ENCODE results near the gene PTPRQ. TPM values are rescaled to one million over a fixed set of nuclear protein-coding genes. Genes with fewer than 3 reads are reported as not detected.
A peak's percentile ranks its signal among the peaks of the same experiment; 100 is the strongest.

Gene PTPRQ
- polyA plus RNA-seq, 1 of the 3 experiments (the other 2 are of a cell fraction), result 0.46 TPM

DNA sequence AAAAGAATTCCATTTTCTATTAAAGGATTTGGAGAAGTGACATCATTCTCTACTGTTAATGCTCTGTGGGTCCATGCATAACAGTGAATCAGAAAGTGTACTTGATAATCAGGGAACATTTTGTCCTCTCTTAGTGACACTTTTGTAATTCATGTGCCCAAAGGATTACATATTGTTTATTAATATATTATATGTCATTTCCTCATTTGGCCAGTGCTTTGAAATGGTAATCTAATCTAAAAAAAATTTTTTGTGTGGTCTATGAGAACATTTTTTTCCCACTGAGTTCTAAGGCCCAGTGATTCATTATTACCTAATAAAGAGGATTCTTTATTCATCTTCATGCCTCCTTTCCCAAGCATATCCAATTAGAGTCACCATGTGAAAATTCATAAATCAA is 183.7 kb downstream of the PTPRQ start:
- no peak for DNase-seq
- TF ChIP-seq EP300 (IDR thresholded peaks at IDR 0.05; ENCODE audit: borderline replicate concordance in 1 of 2, low read depth in 1 of 2, low read length in 1 of 2) (peak in 1 of 2 experiments; percentile 63; a peak in 1 of 4 replicates), MEF2A (IDR thresholded peaks at IDR 0.05; ENCODE audit: borderline replicate concordance, low read depth) (0 out of 2 replicates have a peak, but pooled peaks have one; percentile 25), FOSL2 (IDR thresholded peaks at IDR 0.05; ENCODE audit: borderline replicate concordance, low read depth) (peak; percentile 53), RAD21 (IDR thresholded peaks at IDR 0.05; ENCODE audit: low read length) (no peak), TCF12 (IDR thresholded peaks at IDR 0.05) (peak; percentile 38; the same call in 1 of the 2 replicates), FOXM1 (IDR thresholded peaks at IDR 0.05; ENCODE audit: low read depth) (no peak), JUND (IDR thresholded peaks at IDR 0.05) (0 out of 2 replicates have a peak, but pooled peaks have one; percentile 27)
- TF ChIP-seq, protein P1, sequence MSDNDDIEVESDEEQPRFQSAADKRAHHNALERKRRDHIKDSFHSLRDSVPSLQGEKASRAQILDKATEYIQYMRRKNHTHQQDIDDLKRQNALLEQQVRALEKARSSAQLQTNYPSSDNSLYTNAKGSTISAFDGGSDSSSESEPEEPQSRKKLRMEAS (IDR thresholded peaks at IDR 0.05; ENCODE audit: low read depth), result no peak
- TF ChIP-seq, protein P2, sequence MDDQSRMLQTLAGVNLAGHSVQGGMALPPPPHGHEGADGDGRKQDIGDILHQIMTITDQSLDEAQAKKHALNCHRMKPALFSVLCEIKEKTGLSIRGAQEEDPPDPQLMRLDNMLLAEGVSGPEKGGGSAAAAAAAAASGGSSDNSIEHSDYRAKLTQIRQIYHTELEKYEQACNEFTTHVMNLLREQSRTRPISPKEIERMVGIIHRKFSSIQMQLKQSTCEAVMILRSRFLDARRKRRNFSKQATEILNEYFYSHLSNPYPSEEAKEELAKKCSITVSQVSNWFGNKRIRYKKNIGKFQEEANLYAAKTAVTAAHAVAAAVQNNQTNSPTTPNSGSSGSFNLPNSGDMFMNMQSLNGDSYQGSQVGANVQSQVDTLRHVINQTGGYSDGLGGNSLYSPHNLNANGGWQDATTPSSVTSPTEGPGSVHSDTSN (IDR thresholded peaks at IDR 0.05), result peak; percentile 42; the same call in 1 of the 2 replicates
- no peaks in the 10 kb centered on the region for H4K20me1 ChIP-seq (ENCODE audit: insufficient read depth)
- H3K27me3 ChIP-seq (ENCODE audit: insufficient read depth), result no peaks in the 10 kb centered on the region
- no peaks in the 10 kb centered on the region for H3K9me2 ChIP-seq
- no peaks in the 10 kb centered on the region for H3K79me2 ChIP-seq (ENCODE audit: insufficient read depth)
- H2AFZ ChIP-seq (ENCODE audit: low read depth), result peak overlapping the region; percentile 53; the same call in 1 of the 2 replicates
- peak overlapping the region in 1 of 2 experiments; percentile 62; a peak in 2 of 4 replicates for H3K27ac ChIP-seq (ENCODE audit: low read depth in 2 of 2, low read length in 1 of 2)
- POLR2A ChIA-PET, result no interaction called here
- H3K9me3 ChIP-seq, result no peaks in the 10 kb centered on the region
- H3F3A ChIP-seq (replicated peaks; ENCODE audit: insufficient read depth), result peaks cover 11% of the 10 kb centered on the region
- H3K4me2 ChIP-seq, result no peak overlapping the region
- peaks cover 0 to 3% of the 10 kb centered on the region in 2 experiments; a peak in 1 of 4 replicates for H3K4me1 ChIP-seq (ENCODE audit: control insufficient read depth in 1 of 2, insufficient read depth in 2 of 2, low read depth in 1 of 2, low read length in 1 of 2)
- no peak overlapping the region for H3K4me3 ChIP-seq (ENCODE audit: low read depth in 2 of 2, low read length in 1 of 2)
- H3K36me3 ChIP-seq (replicated peaks in 1 of 2; ENCODE audit: control insufficient read depth in 1 of 2, insufficient read depth in 2 of 2, low read length in 1 of 2), result no peaks in the 10 kb centered on the region
- CTCF ChIA-PET, result no interaction called here
- H3K9ac ChIP-seq, result no peak overlapping the region

DNA sequence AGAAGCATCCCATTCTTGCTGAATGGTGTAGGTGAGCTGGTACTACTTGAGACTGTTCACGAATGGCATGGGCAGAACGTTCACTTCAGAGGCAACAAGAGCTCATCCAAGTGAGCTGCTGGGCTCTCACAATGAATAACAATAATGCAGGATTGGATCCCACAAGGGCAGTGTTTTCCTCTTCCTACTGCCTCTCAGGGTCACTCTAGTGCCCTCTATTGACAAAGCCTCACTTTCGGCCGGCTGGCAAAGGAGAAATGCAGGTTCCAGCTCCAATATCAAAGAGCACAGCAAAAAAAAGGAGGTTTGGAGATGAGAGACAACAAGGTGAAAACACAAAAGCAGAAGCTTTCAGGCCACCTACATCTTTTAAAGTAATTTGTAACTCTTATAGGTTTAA is 188.8 kb downstream of the PTPRQ start:
- Histone ChIP-seq H2AFZ (ENCODE audit: low read depth) (peak overlapping the region; percentile 72; the same call in 1 of the 2 replicates), H3K9me2 (no peaks in the 10 kb centered on the region), H3K4me2 (no peak overlapping the region), H3K36me3 (replicated peaks in 1 of 2; ENCODE audit: control insufficient read depth in 1 of 2, insufficient read depth in 2 of 2, low read length in 1 of 2) (no peaks in the 10 kb centered on the region), H3K27ac (ENCODE audit: low read depth in 2 of 2, low read length in 1 of 2) (no peak overlapping the region), H3K4me3 (ENCODE audit: low read depth in 2 of 2, low read length in 1 of 2) (peak overlapping the region in 1 of 2 experiments; percentile 34; a peak in 1 of 4 replicates), H3F3A (replicated peaks; ENCODE audit: insufficient read depth) (peaks cover 6% of the 10 kb centered on the region), H3K79me2 (ENCODE audit: insufficient read depth) (no peaks in the 10 kb centered on the region), H4K20me1 (ENCODE audit: insufficient read depth) (no peaks in the 10 kb centered on the region), H3K9ac (no peak overlapping the region), H3K27me3 (ENCODE audit: insufficient read depth) (no peaks in the 10 kb centered on the region; the same call in 1 of the 2 replicates), H3K4me1 (ENCODE audit: control insufficient read depth in 1 of 2, insufficient read depth in 2 of 2, low read depth in 1 of 2, low read length in 1 of 2) (peaks cover 0 to 3% of the 10 kb centered on the region in 2 experiments; a peak in 1 of 4 replicates), H3K9me3 (no peaks in the 10 kb centered on the region)
- 13% methylated on average over 4 of the region's 4 CpGs for WGBS (ENCODE audit: low lambda C conversion rate)
- POLR2A ChIA-PET, result no interaction called here
- peak; percentile 5 for DNase-seq
- CTCF ChIA-PET, result interaction anchor here (0.9 to 1.9 kb wide), 4 partner anchors 9 to 102 kb away, joined by 3 to 11 read pairs (median 5); no protein-coding TSS in a partner anchor
- TF ChIP-seq SMC3 (IDR thresholded peaks at IDR 0.05; ENCODE audit: low read depth, low read length) (peak; percentile 40), JUND (IDR thresholded peaks at IDR 0.05) (no peak), RAD21 (IDR thresholded peaks at IDR 0.05; ENCODE audit: low read length) (peak; percentile 46), FOXM1 (IDR thresholded peaks at IDR 0.05; ENCODE audit: low read depth) (no peak)
- TF ChIP-seq, protein P3, sequence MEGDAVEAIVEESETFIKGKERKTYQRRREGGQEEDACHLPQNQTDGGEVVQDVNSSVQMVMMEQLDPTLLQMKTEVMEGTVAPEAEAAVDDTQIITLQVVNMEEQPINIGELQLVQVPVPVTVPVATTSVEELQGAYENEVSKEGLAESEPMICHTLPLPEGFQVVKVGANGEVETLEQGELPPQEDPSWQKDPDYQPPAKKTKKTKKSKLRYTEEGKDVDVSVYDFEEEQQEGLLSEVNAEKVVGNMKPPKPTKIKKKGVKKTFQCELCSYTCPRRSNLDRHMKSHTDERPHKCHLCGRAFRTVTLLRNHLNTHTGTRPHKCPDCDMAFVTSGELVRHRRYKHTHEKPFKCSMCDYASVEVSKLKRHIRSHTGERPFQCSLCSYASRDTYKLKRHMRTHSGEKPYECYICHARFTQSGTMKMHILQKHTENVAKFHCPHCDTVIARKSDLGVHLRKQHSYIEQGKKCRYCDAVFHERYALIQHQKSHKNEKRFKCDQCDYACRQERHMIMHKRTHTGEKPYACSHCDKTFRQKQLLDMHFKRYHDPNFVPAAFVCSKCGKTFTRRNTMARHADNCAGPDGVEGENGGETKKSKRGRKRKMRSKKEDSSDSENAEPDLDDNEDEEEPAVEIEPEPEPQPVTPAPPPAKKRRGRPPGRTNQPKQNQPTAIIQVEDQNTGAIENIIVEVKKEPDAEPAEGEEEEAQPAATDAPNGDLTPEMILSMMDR (IDR thresholded peaks at IDR 0.05), result peak; percentile 60

All from SK-N-SH (cell line).